ENCODE results near the gene TMEM123. TPM values are rescaled to one million over a fixed set of nuclear protein-coding genes. Genes with fewer than 3 reads are reported as not detected.

Gene TMEM123
- total and polyA plus RNA-seq, 2 of the 13 experiments (the other 11 are each of a cell fraction or from before 2014, with no cell fraction given): 365 to 2,761 TPM

GRCh38 chr11:102458548-102458947 lies 6.0 kb upstream of the TMEM123 start (continued):
- TF ChIP-seq ZBTB2 (CRISPR knock-in tag; IDR thresholded peaks at IDR 0.05; ENCODE audit: low read depth) (no peak), ZFY (CRISPR knock-in tag; IDR thresholded peaks at IDR 0.05) (no peak), U2AF2 (IDR thresholded peaks at IDR 0.05; ENCODE audit: low read depth, low read length) (no peak), ZMAT5 (CRISPR knock-in tag; IDR thresholded peaks at IDR 0.05; ENCODE audit: borderline replicate concordance, low read depth) (no peak), TOPORS (CRISPR knock-in tag; IDR thresholded peaks at IDR 0.05) (no peak), KLF13 (CRISPR knock-in tag; IDR thresholded peaks at IDR 0.05) (no peak), ZNF20 (CRISPR knock-in tag; IDR thresholded peaks at IDR 0.05) (no peak), TEAD3 (CRISPR knock-in tag; optimal IDR thresholded peaks at IDR 0.05; ENCODE audit: borderline replicate concordance) (no peak), HOXA3 (CRISPR knock-in tag; IDR thresholded peaks at IDR 0.05) (no peak), SOX6 (IDR thresholded peaks at IDR 0.05) (no peak), SOX6 (CRISPR knock-in tag; IDR thresholded peaks at IDR 0.05) (peak; percentile 96), JUNB (CRISPR knock-in tag; IDR thresholded peaks at IDR 0.05; ENCODE audit: borderline replicate concordance) (no peak), HCFC1 (IDR thresholded peaks at IDR 0.05; ENCODE audit: low read depth, low read length) (no peak), ZFX (CRISPR knock-in tag; IDR thresholded peaks at IDR 0.05; ENCODE audit: low read depth) (no peak), SOX13 (IDR thresholded peaks at IDR 0.05) (peak; percentile 52; the same call in 1 of the 2 replicates), SOX13 (CRISPR knock-in tag; conservative IDR thresholded peaks at IDR 0.05 in 1 of 2, IDR thresholded peaks at IDR 0.05 in 1 of 2) (peak in 1 of 2 experiments; percentile 87; a peak in 2 of 4 replicates), ZSCAN5A (CRISPR knock-in tag; IDR thresholded peaks at IDR 0.05; ENCODE audit: borderline replicate concordance) (no peak), RFX1 (IDR thresholded peaks at IDR 0.05) (no peak), ZNF747 (CRISPR knock-in tag; IDR thresholded peaks at IDR 0.05; ENCODE audit: borderline replicate concordance) (no peak), E2F5 (CRISPR knock-in tag; conservative IDR thresholded peaks at IDR 0.05) (no peak), MXI1 (IDR thresholded peaks at IDR 0.05; ENCODE audit: borderline replicate concordance, low read depth, low read length) (no peak), ZNF879 (CRISPR knock-in tag; IDR thresholded peaks at IDR 0.05) (no peak), ZNF235 (CRISPR knock-in tag; IDR thresholded peaks at IDR 0.05; ENCODE audit: borderline replicate concordance) (no peak)
- TF ChIP-seq, protein P1, sequence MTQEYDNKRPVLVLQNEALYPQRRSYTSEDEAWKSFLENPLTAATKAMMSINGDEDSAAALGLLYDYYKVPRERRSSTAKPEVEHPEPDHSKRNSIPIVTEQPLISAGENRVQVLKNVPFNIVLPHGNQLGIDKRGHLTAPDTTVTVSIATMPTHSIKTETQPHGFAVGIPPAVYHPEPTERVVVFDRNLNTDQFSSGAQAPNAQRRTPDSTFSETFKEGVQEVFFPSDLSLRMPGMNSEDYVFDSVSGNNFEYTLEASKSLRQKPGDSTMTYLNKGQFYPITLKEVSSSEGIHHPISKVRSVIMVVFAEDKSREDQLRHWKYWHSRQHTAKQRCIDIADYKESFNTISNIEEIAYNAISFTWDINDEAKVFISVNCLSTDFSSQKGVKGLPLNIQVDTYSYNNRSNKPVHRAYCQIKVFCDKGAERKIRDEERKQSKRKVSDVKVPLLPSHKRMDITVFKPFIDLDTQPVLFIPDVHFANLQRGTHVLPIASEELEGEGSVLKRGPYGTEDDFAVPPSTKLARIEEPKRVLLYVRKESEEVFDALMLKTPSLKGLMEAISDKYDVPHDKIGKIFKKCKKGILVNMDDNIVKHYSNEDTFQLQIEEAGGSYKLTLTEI (CRISPR knock-in tag; conservative IDR thresholded peaks at IDR 0.05): no peak
- TF ChIP-seq, protein P2, sequence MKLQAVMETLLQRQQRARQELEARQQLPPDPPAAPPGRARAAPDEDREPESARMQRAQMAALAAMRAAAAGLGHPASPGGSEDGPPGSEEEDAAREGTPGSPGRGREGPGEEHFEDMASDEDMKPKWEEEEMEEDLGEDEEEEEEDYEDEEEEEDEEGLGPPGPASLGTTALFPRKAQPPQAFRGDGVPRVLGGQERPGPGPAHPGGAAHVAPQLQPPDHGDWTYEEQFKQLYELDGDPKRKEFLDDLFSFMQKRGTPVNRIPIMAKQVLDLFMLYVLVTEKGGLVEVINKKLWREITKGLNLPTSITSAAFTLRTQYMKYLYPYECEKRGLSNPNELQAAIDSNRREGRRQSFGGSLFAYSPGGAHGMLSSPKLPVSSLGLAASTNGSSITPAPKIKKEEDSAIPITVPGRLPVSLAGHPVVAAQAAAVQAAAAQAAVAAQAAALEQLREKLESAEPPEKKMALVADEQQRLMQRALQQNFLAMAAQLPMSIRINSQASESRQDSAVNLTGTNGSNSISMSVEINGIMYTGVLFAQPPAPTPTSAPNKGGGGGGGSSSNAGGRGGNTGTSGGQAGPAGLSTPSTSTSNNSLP (IDR thresholded peaks at IDR 0.05; ENCODE audit: low read depth, low read length): no peak

Data from HepG2 (cell line).